ENCODE results near the gene TRDMT1.

Gene TRDMT1

GRCh38 chr10:17240096-17240495 is 38.6 kb upstream of the TRDMT1 start:
- no peak overlapping the region for H2AFZ ChIP-seq (ENCODE audit: low read depth, low read length)
- H3K9me3 ChIP-seq (ENCODE audit: control insufficient read depth, low read length), result peaks cover 7% of the 10 kb centered on the region
- H2AK5ac ChIP-seq (ENCODE audit: low read length, severe bottlenecking), result no peak overlapping the region
- no peak overlapping the region for H3K4ac ChIP-seq (ENCODE audit: low read depth in 1 of 2, low read length in 2 of 2)
- no peak overlapping the region for H2BK120ac ChIP-seq (ENCODE audit: low read depth, low read length)
- no peaks in the 10 kb centered on the region for H3K27me3 ChIP-seq (ENCODE audit: control insufficient read depth in 1 of 2, insufficient read depth in 1 of 2, low read length in 2 of 2)
- H3K27ac ChIP-seq (ENCODE audit: low read length, poor library complexity, severe bottlenecking), result no peak overlapping the region
- H4K8ac ChIP-seq (ENCODE audit: low read length), result no peak overlapping the region
- no peak overlapping the region for H2BK12ac ChIP-seq (ENCODE audit: low read length in 2 of 2)
- H3K4me2 ChIP-seq (ENCODE audit: low read length, poor library complexity, severe bottlenecking), result no peak overlapping the region
- DNase-seq, result peak; percentile 58
- no peak overlapping the region for H3K18ac ChIP-seq (ENCODE audit: low read depth in 1 of 2, low read length in 2 of 2)
- no peak overlapping the region for H2BK15ac ChIP-seq (ENCODE audit: low read depth, poor library complexity, severe bottlenecking)
- H3K23ac ChIP-seq (ENCODE audit: low read length in 2 of 2), result no peak overlapping the region
- H4K91ac ChIP-seq (ENCODE audit: low read length), result no peak overlapping the region
- 100% methylated on average over 1 of the region's 2 CpGs for WGBS
- no peak overlapping the region for H3K14ac ChIP-seq (ENCODE audit: low read length in 2 of 2)
- peaks cover 2 to 30% of the 10 kb centered on the region in 2 experiments for H3K36me3 ChIP-seq (ENCODE audit: control insufficient read depth in 1 of 2, insufficient read depth in 2 of 2, low read depth in 1 of 2, low read length in 2 of 2)
- H3K79me1 ChIP-seq (replicated peaks; ENCODE audit: low read length, poor library complexity, severe bottlenecking), result no peaks in the 10 kb centered on the region
- H3K4me3 ChIP-seq (ENCODE audit: insufficient read depth in 1 of 2, low read depth in 1 of 2, low read length in 2 of 2), result no peak overlapping the region
- no peaks in the 10 kb centered on the region for H3K4me1 ChIP-seq (ENCODE audit: control insufficient read depth, insufficient read depth, low read depth, low read length)
- no peak overlapping the region for H3K9ac ChIP-seq (ENCODE audit: low read length)
- H2BK5ac ChIP-seq (ENCODE audit: low read depth, low read length, poor library complexity, severe bottlenecking), result no peak overlapping the region

GRCh38 chr10:17239345-17240085 is 38.0 kb upstream of the TRDMT1 start:
- Histone ChIP-seq H3K14ac (ENCODE audit: low read length in 2 of 2) (no peak overlapping the region), H2AK5ac (ENCODE audit: low read length, severe bottlenecking) (no peak overlapping the region), H3K4me2 (ENCODE audit: low read length, poor library complexity, severe bottlenecking) (no peak overlapping the region), H3K27me3 (ENCODE audit: control insufficient read depth in 1 of 2, insufficient read depth in 1 of 2, low read length in 2 of 2) (no peaks in the 10 kb centered on the region), H3K4me3 (ENCODE audit: insufficient read depth in 1 of 2, low read depth in 1 of 2, low read length in 2 of 2) (no peak overlapping the region), H3K9ac (ENCODE audit: low read length) (peak overlapping the region; percentile 99), H3K4ac (ENCODE audit: low read depth in 1 of 2, low read length in 2 of 2) (no peak overlapping the region), H2BK15ac (ENCODE audit: low read depth, poor library complexity, severe bottlenecking) (no peak overlapping the region), H3K79me1 (replicated peaks; ENCODE audit: low read length, poor library complexity, severe bottlenecking) (no peaks in the 10 kb centered on the region), H4K91ac (ENCODE audit: low read length) (no peak overlapping the region), H4K8ac (ENCODE audit: low read length) (no peak overlapping the region), H3K36me3 (ENCODE audit: control insufficient read depth in 1 of 2, insufficient read depth in 2 of 2, low read depth in 1 of 2, low read length in 2 of 2) (peaks cover 6 to 36% of the 10 kb centered on the region in 2 experiments), H2BK120ac (ENCODE audit: low read depth, low read length) (no peak overlapping the region), H3K23ac (ENCODE audit: low read length in 2 of 2) (no peak overlapping the region), H2AFZ (ENCODE audit: low read depth, low read length) (no peak overlapping the region), H3K18ac (ENCODE audit: low read depth in 1 of 2, low read length in 2 of 2) (no peak overlapping the region), H3K27ac (ENCODE audit: low read length, poor library complexity, severe bottlenecking) (peak overlapping the region; percentile 69), H3K4me1 (ENCODE audit: control insufficient read depth, insufficient read depth, low read depth, low read length) (peaks cover 1% of the 10 kb centered on the region), H2BK12ac (ENCODE audit: low read length in 2 of 2) (no peak overlapping the region), H3K9me3 (ENCODE audit: control insufficient read depth, low read length) (peaks cover 7% of the 10 kb centered on the region), H2BK5ac (ENCODE audit: low read depth, low read length, poor library complexity, severe bottlenecking) (no peak overlapping the region)
- WGBS, result 95% methylated on average over 6 of the region's 6 CpGs
- DNase-seq, result peak; percentile 53

- H2BK12ac ChIP-seq (ENCODE audit: low read length in 2 of 2), result no peak overlapping the region
- no peak overlapping the region for H3K4me2 ChIP-seq (ENCODE audit: low read length, poor library complexity, severe bottlenecking)
- no peak overlapping the region for H2BK5ac ChIP-seq (ENCODE audit: low read depth, low read length, poor library complexity, severe bottlenecking)
- peak overlapping the region; percentile 60 for H4K8ac ChIP-seq (ENCODE audit: low read length)
- no peaks in the 10 kb centered on the region for H3K27me3 ChIP-seq (ENCODE audit: control insufficient read depth in 1 of 2, insufficient read depth in 1 of 2, low read length in 2 of 2)
- no peak overlapping the region for H3K18ac ChIP-seq (ENCODE audit: low read depth in 1 of 2, low read length in 2 of 2)
- no peak overlapping the region for H3K4ac ChIP-seq (ENCODE audit: low read depth in 1 of 2, low read length in 2 of 2)
- H3K9ac ChIP-seq (ENCODE audit: low read length), result peak overlapping the region; percentile 99
- peaks cover 7% of the 10 kb centered on the region for H3K9me3 ChIP-seq (ENCODE audit: control insufficient read depth, low read length)
- no peak overlapping the region for H2BK120ac ChIP-seq (ENCODE audit: low read depth, low read length)
- DNase-seq, result peak; percentile 92
- peaks cover 4% of the 10 kb centered on the region for H3K4me1 ChIP-seq (ENCODE audit: control insufficient read depth, insufficient read depth, low read depth, low read length)
- WGBS, result 55% methylated on average over 7 of the region's 12 CpGs
- H3K79me1 ChIP-seq (replicated peaks; ENCODE audit: low read length, poor library complexity, severe bottlenecking), result no peaks in the 10 kb centered on the region
- H3K14ac ChIP-seq (ENCODE audit: low read length in 2 of 2), result no peak overlapping the region
- no peak overlapping the region for H3K23ac ChIP-seq (ENCODE audit: low read length in 2 of 2)
- peaks cover 15 to 44% of the 10 kb centered on the region in 2 experiments for H3K36me3 ChIP-seq (ENCODE audit: control insufficient read depth in 1 of 2, insufficient read depth in 2 of 2, low read depth in 1 of 2, low read length in 2 of 2)
- H3K27ac ChIP-seq (ENCODE audit: low read length, poor library complexity, severe bottlenecking), result peak overlapping the region; percentile 82
- H2AFZ ChIP-seq (ENCODE audit: low read depth, low read length), result no peak overlapping the region
- H4K91ac ChIP-seq (ENCODE audit: low read length), result no peak overlapping the region
- H2BK15ac ChIP-seq (ENCODE audit: low read depth, poor library complexity, severe bottlenecking), result no peak overlapping the region
- no peak overlapping the region for H2AK5ac ChIP-seq (ENCODE audit: low read length, severe bottlenecking)
- no peak overlapping the region for H3K4me3 ChIP-seq (ENCODE audit: insufficient read depth in 1 of 2, low read depth in 1 of 2, low read length in 2 of 2)
These were observed 37.2 kb upstream of the TRDMT1 start for GRCh38 chr10:17238445-17239291.

- Histone ChIP-seq H3K4me1 (ENCODE audit: control insufficient read depth, insufficient read depth, low read depth, low read length) (peaks cover 6% of the 10 kb centered on the region), H2BK5ac (ENCODE audit: low read depth, low read length, poor library complexity, severe bottlenecking) (no peak overlapping the region), H3K4ac (ENCODE audit: low read depth in 1 of 2, low read length in 2 of 2) (no peak overlapping the region), H4K91ac (ENCODE audit: low read length) (no peak overlapping the region), H3K27ac (ENCODE audit: low read length, poor library complexity, severe bottlenecking) (peak overlapping the region; percentile 45), H2AK5ac (ENCODE audit: low read length, severe bottlenecking) (no peak overlapping the region), H3K79me1 (replicated peaks; ENCODE audit: low read length, poor library complexity, severe bottlenecking) (no peaks in the 10 kb centered on the region), H2BK120ac (ENCODE audit: low read depth, low read length) (no peak overlapping the region), H2BK12ac (ENCODE audit: low read length in 2 of 2) (no peak overlapping the region), H3K27me3 (ENCODE audit: control insufficient read depth in 1 of 2, insufficient read depth in 1 of 2, low read length in 2 of 2) (no peaks in the 10 kb centered on the region), H3K18ac (ENCODE audit: low read depth in 1 of 2, low read length in 2 of 2) (no peak overlapping the region), H3K23ac (ENCODE audit: low read length in 2 of 2) (no peak overlapping the region), H3K9ac (ENCODE audit: low read length) (peak overlapping the region; percentile 99), H3K36me3 (ENCODE audit: control insufficient read depth in 1 of 2, insufficient read depth in 2 of 2, low read depth in 1 of 2, low read length in 2 of 2) (peaks cover 17 to 51% of the 10 kb centered on the region in 2 experiments), H3K4me3 (ENCODE audit: insufficient read depth in 1 of 2, low read depth in 1 of 2, low read length in 2 of 2) (peak overlapping the region in 1 of 2 experiments; percentile 37), H3K14ac (ENCODE audit: low read length in 2 of 2) (no peak overlapping the region), H3K9me3 (ENCODE audit: control insufficient read depth, low read length) (peaks cover 7% of the 10 kb centered on the region), H2BK15ac (ENCODE audit: low read depth, poor library complexity, severe bottlenecking) (no peak overlapping the region), H2AFZ (ENCODE audit: low read depth, low read length) (no peak overlapping the region), H3K4me2 (ENCODE audit: low read length, poor library complexity, severe bottlenecking) (no peak overlapping the region), H4K8ac (ENCODE audit: low read length) (no peak overlapping the region)
- DNase-seq, result no peak
- 73% methylated on average over 1 of the region's 4 CpGs for WGBS
These were observed 36.5 kb upstream of the TRDMT1 start for GRCh38 chr10:17237915-17238444.

All from mesenchymal stem cell (in vitro differentiated cells and primary cell).